Prostate gland (tissue), 2 donors: ENCODE results near the gene ADAM15.

ENCODE experiments used
- POLR2A ChIP-seq: fragments of 450-650 bp; IDR thresholded peaks from one replicate; pipeline ENCODE4 v1.6.1; 2016; ENCODE audit warnings: antibody characterized with exemption, mild to moderate bottlenecking
- TF ChIP-seq, protein P1 (sequence below), 4 experiments: fragments of 200-600 bp in 2 of 4; fragments of 450-650 bp in 2 of 4; sonication (generic) in 2 of 4; IDR thresholded peaks; 1 replicate in 3 of 4; 2 replicates in 1 of 4; pipeline ENCODE4 v1.5.1; 2016 to 2019; ENCODE audit warnings: antibody characterized with exemption in 4 of 4, mild to moderate bottlenecking in 2 of 4, moderate library complexity in 2 of 4

DNA sequence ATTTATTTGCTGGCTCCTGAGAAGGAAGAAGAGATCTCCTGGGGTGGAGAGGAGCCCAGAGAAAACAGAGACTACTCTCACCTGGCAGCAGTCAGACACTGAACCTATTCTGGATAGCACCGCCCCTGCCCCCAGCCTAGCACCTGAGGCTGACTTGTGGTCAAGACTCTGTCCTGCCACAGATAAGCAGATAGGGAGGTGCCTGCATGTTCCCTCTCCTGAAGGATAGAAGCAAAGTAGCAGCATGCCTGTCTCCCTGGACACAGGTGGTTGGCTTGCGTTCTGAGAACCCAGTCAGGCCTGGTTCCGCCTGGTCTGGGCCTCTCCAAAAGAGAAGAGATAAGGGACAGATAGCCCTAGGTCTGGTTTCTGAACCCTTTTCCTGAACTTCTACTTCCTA lies 26.2 kb downstream of the ADAM15 start:
- TF ChIP-seq, protein P1, sequence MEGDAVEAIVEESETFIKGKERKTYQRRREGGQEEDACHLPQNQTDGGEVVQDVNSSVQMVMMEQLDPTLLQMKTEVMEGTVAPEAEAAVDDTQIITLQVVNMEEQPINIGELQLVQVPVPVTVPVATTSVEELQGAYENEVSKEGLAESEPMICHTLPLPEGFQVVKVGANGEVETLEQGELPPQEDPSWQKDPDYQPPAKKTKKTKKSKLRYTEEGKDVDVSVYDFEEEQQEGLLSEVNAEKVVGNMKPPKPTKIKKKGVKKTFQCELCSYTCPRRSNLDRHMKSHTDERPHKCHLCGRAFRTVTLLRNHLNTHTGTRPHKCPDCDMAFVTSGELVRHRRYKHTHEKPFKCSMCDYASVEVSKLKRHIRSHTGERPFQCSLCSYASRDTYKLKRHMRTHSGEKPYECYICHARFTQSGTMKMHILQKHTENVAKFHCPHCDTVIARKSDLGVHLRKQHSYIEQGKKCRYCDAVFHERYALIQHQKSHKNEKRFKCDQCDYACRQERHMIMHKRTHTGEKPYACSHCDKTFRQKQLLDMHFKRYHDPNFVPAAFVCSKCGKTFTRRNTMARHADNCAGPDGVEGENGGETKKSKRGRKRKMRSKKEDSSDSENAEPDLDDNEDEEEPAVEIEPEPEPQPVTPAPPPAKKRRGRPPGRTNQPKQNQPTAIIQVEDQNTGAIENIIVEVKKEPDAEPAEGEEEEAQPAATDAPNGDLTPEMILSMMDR (IDR thresholded peaks at IDR 0.05): no peak
- no peak for TF ChIP-seq POLR2A
